GM18867 (cell line): ENCODE data around the gene PHKA2.
"Not testable (repeated sequence)": the region's sequence is repeated elsewhere in the genome, so short reads cannot be mapped to it uniquely, and the experiment has no call there.

ENCODE experiments used
- ATAC-seq: cut with Tn5 transposase; IDR thresholded peaks from one replicate; pipeline ENCODE4 v1.9.1; 2021; ENCODE audit warnings: mild to moderate bottlenecking, moderate library complexity; ENCODE audit not compliant: unreplicated experiment

The PHKA2 gene

DNA sequence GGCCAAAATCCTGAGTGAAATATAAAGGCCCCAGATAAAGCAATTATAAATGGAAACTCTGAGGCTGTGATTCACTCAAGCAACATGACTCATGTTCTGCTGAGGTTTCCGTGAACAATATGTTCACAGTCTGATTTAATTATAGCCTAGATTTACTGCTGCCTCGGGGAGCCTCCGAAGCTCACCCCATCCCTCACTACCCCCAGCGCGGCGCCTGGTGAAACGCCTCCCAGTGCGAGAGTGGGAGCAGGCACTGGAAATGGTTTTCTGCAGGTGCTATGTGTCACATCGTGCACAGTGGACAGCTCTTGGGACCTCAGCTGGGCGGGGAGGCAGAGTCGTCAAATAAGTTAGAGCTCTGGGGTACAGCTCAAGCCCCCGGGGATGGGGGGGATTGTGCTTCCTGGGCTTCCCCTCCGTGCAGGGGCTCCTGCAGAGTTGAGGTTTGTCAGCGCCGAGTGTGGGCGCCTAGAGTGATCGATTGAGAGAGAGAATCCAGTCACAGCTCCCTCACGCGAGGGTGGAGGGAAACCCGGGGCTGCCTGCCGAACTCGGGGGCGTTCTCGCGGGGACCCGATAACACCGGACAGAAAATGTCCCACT lies 110.6 kb downstream of the PHKA2 start:
- no peak for ATAC-seq

GRCh38 chrX:18872621-18873020 lies 111.3 kb downstream of the PHKA2 start:
- ATAC-seq = no peak

DNA sequence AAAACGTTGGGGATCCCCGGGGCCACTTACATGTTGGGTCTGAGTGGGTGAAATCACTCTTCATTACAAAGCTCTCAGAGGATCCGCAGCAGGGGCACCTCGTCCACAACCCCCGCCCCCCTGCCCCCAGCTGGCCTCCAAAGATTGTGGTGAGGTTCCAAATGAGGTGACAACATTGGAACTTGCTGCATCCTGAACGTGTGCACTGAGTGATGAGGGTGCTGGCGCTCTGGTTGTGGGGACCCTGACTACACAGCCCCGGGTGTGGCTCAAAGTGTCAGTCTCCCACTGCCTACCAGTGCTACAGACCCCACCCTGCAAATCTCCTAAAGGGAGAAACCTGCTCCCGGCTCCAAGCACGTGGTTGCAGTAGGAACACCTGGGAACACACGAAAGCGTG lies 111.9 kb downstream of the PHKA2 start:
- ATAC-seq = no peak

DNA sequence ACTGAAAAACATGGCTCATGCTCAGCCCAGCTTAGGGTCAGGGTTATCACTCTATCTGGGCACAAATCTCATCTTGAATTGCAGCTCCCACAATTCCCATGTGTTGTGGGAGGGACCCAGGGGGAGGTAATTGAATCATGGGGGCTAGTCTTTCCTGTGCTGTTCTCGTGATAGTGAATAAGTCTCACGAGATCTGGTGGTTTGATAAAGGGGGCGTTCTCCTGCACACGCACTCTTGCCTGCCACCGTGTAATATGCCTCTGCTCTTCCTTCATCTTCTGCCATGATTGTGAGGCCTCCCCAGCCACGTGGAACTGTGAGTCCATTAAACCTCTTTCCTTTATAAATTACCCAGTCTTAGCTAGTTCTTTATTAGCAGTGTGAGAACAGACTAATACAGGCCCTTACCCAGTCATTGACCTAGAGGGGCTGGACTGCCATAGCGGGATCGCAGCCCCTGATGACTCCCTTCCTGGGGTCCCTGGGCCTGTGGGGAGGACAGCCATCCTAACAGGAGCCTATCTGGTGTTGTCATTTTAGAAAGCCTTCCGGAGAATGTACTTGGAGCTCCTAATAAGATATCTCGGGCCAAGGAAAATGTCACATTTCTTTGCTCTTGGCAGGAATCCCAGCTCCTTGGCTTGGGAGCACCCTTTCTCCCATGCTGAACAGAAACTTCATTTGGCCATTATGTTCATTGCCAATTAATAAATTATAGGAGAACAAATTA lies 112.6 kb downstream of the PHKA2 start:
- no peak for ATAC-seq

- ATAC-seq = no peak
Observed at GRCh38 chrX:18864390-18864920, 119.5 kb downstream of the PHKA2 start.

DNA sequence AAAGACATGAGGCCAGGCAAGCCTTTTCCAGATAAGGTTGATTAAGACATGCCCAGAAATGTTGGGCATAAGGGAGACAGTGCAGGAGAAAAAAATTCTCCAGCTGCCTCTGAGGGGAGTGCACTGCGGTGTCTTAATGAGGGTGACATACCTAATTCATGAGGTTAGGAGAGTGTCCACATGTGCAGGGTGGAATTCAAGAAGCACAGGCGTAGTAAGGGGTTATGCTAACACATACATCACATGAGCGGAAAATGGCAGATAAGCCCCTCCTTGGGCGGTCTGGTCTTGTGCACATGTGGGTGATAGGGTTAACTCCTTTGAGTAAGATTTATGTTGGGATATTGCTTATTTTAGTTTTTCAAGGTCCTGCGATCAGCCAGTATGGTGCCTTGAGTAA lies 122.4 kb downstream of the PHKA2 start:
- no peak for ATAC-seq

DNA sequence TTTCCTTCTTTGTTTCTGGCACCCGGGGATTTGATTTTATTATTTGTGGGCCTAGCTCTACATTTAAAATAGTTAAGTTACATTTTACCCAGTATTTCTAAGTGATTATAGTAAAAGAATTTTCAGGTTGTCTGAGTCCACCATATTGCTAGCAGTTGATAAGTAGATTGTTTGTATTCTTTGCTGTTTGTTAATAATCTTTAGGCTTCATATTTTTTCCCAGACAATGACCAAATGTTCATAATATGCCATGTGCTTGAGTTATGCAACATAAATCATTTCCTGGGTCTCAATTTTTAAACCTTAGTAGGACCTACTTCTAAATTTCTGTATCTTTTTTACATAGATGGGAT lies 127.3 kb downstream of the PHKA2 start:
- ATAC-seq = no peak

- peak; percentile 90 for ATAC-seq
Observed at GRCh38 chrX:18855919-18856644, 127.8 kb downstream of the PHKA2 start.

GRCh38 chrX:18847901-18848300 lies 136.0 kb downstream of the PHKA2 start:
- not testable (repeated sequence) for ATAC-seq
